ENCODE data around the gene PAAF1. TPM values are rescaled to one million over a fixed set of nuclear protein-coding genes. Genes with fewer than 3 reads are reported as not detected.

Gene PAAF1
- total RNA-seq: 8.3 and 11.7 TPM in 2 replicates

GRCh38 chr11:73876424-73877310 is at the start of gene PAAF1, which contains the start of gene COA4:
TSS of gene PAAF1 (plus strand) at chr11:73876999. CDS start at chr11:73877022, 23 bp downstream.
TSS of gene COA4 (minus strand) at chr11:73876846. CDS start at chr11:73873378, 3,468 bp downstream.

GRCh38 chr11:73950869-73951710 is 74.3 kb downstream of the PAAF1 start, which contains the start of gene DNAJB13:
TSS of gene DNAJB13 (plus strand) at chr11:73951026. CDS start at chr11:73951070, 44 bp downstream.

Other genes with a start within 250 kb of the PAAF1 start
- gene PLEKHB1, start 230.4 kb upstream of the PAAF1 start, total RNA-seq: 0.81 TPM in 1 of 2 replicates, not detected in the other
- 124 and 129 TPM in 2 replicates for gene RAB6A, start 115.9 kb upstream of the PAAF1 start, total RNA-seq
- gene MRPL48, start 89.1 kb upstream of the PAAF1 start, total RNA-seq: 17.2 and 17.9 TPM in 2 replicates
- 67.9 and 72.2 TPM in 2 replicates for gene COA4, start 153 bp upstream of the PAAF1 start, total RNA-seq
- not detected in 2 replicates for gene DNAJB13, start 74.0 kb downstream of the PAAF1 start, total RNA-seq
- 0.49 and 0.90 TPM in 2 replicates for gene UCP2, start 105.8 kb downstream of the PAAF1 start, total RNA-seq
- gene UCP3, start 132.1 kb downstream of the PAAF1 start, total RNA-seq: not detected in 2 replicates